Mammary epithelial cell (primary cell): ENCODE results near the gene CYP17A1.

ENCODE experiments used
- CTCF ChIP-seq, 2 donors: IDR thresholded peaks in 1 of 2; conservative IDR thresholded peaks in 1 of 2; 2 replicates each; pipeline ENCODE4 v1.5.1; 2011 to 2012; ENCODE audit warnings: inconsistent platforms in 2 of 2, low read length in 2 of 2, mild to moderate bottlenecking in 2 of 2, control low read depth in 1 of 2, low read depth in 1 of 2; ENCODE audit not compliant: insufficient read depth in 1 of 2; ENCODE audit errors: extremely low read depth in 1 of 2
- EZH2 ChIP-seq: IDR thresholded peaks from 2 replicates; pipeline ENCODE4 v1.6.1; 2012; ENCODE audit warnings: low read length, inconsistent platforms, borderline replicate concordance

GRCh38 chr10:102783568-102783967 is 53.6 kb downstream of the CYP17A1 start:
- no peak for TF ChIP-seq CTCF (conservative IDR thresholded peaks at IDR 0.05 in 1 of 2, IDR thresholded peaks at IDR 0.05 in 1 of 2; ENCODE audit: extremely low read depth in 1 of 2, insufficient read depth in 1 of 2, low read depth in 1 of 2, low read length in 2 of 2)
- TF ChIP-seq EZH2: no peak
